Endothelial cell of umbilical vein (primary cell): ENCODE results near the gene METTL24. TPM values are rescaled to one million over a fixed set of nuclear protein-coding genes. Genes with fewer than 3 reads are reported as not detected.

ENCODE experiments used
- BruUV-seq: library from RNA; stranded (reverse); fragments of 400-500 nt; replicated peaks from 2 replicates; lab custom pipeline; 2021; lab: Mats Ljungman, UMichigan
- CTCF ChIA-PET: fragments of 300-600, 350-600 bp; sonication (Branson Sonifier 250); formaldehyde crosslinking; loops from one replicate; lab custom pipeline; 2021; ENCODE audit warnings: antibody characterized with exemption, inconsistent platforms; lab: Charles Lee
- POLR2A ChIA-PET: fragments of 300-600, 350-600 bp; sonication (Branson Sonifier 250); formaldehyde crosslinking; loops from one replicate; lab custom pipeline; 2021; ENCODE audit warnings: antibody characterized with exemption, inconsistent platforms; lab: Charles Lee
- DNase-seq: peaks from one replicate; pipeline ENCODE4 v3.0.0-alpha.2; 2011; ENCODE audit warnings: low read depth, low spot score
- FAIRE-seq: peaks from 2 replicates; lab custom pipeline; 2011; peaks lifted over from hg19 to GRCh38; lab: Jason Lieb, UNC
- H2AFZ ChIP-seq: 2 replicates; pipeline ENCODE4 v1.6.0; 2012; ENCODE audit warnings: low read depth, low read length, control low read depth, inconsistent platforms
- H3K27ac ChIP-seq: 2 replicates; pipeline ENCODE4 v1.5.1; 2011; ENCODE audit warnings: low read depth, mild to moderate bottlenecking, control low read depth, low read length, moderate library complexity; ENCODE audit not compliant: insufficient read depth
- H3K27me3 ChIP-seq, 2 experiments: 2 replicates each; pipeline versions ENCODE4 v1.6.0 to v1.6.1; 2011; ENCODE audit warnings: low read length in 2 of 2, mixed read lengths in 1 of 2; ENCODE audit not compliant: control insufficient read depth in 2 of 2, insufficient read depth in 2 of 2
- H3K36me3 ChIP-seq, 2 experiments: 2 replicates in 1 of 2; 3 replicates in 1 of 2; pipeline ENCODE4 v1.5.1; 2011; ENCODE audit warnings: low read length in 2 of 2, mild to moderate bottlenecking in 1 of 2, moderate library complexity in 1 of 2; ENCODE audit not compliant: control insufficient read depth in 2 of 2, insufficient read depth in 2 of 2; ENCODE audit errors: extremely low read depth in 1 of 2
- H3K4me1 ChIP-seq: 3 replicates; pipeline ENCODE4 v1.5.1; 2011; ENCODE audit warnings: mild to moderate bottlenecking, low read length; ENCODE audit not compliant: control insufficient read depth, insufficient read depth; ENCODE audit errors: extremely low read depth
- H3K4me2 ChIP-seq: 2 replicates; pipeline ENCODE4 v1.6.1; 2011; ENCODE audit warnings: low read length, control low read depth, mixed read lengths; ENCODE audit not compliant: insufficient read depth
- H3K4me3 ChIP-seq, 3 experiments: fragments of 200-600 bp in 1 of 3; sonication (generic), shearing (Covaris generic) in 1 of 3; replicated peaks in 1 of 3; 2 replicates each; pipeline ENCODE4 v1.5.1; 2011 to 2016; ENCODE audit warnings: control low read depth in 3 of 3, low read length in 3 of 3, mild to moderate bottlenecking in 2 of 3, inconsistent platforms in 1 of 3, low read depth in 1 of 3, moderate library complexity in 1 of 3; ENCODE audit not compliant: insufficient read depth in 1 of 3
- H3K79me2 ChIP-seq: 2 replicates; pipeline ENCODE4 v1.6.0; 2012; ENCODE audit warnings: low read length, inconsistent platforms; ENCODE audit not compliant: control insufficient read depth, insufficient read depth
- H3K9ac ChIP-seq: replicated peaks from 2 replicates; pipeline ENCODE3; 2011; ENCODE audit warnings: low read length, control low read depth; ENCODE audit not compliant: insufficient read depth; ENCODE audit errors: extremely low read depth
- H3K9me1 ChIP-seq: replicated peaks from 3 replicates; pipeline ENCODE4 v1.6.0; 2011; ENCODE audit warnings: mild to moderate bottlenecking, low read length; ENCODE audit not compliant: control insufficient read depth, insufficient read depth; ENCODE audit errors: extremely low read depth
- H3K9me3 ChIP-seq: replicated peaks from 2 replicates; pipeline ENCODE4 v1.5.1; 2012; ENCODE audit warnings: low read length, inconsistent platforms; ENCODE audit not compliant: control insufficient read depth, insufficient read depth
- H4K20me1 ChIP-seq: replicated peaks from 2 replicates; pipeline ENCODE3; 2011; ENCODE audit warnings: mild to moderate bottlenecking, low read length; ENCODE audit not compliant: control insufficient read depth, insufficient read depth; ENCODE audit errors: extremely low read depth
- EZH2 ChIP-seq: IDR thresholded peaks from 2 replicates; pipeline ENCODE4 v1.6.1; 2012; ENCODE audit warnings: borderline replicate concordance, low read depth, mild to moderate bottlenecking, moderate library complexity, low read length, inconsistent platforms; ENCODE audit not compliant: severe bottlenecking
- FOS ChIP-seq: IDR thresholded peaks from 2 replicates; pipeline ENCODE4 v1.6.1; 2011; ENCODE audit warnings: mild to moderate bottlenecking, low read length, moderate library complexity, borderline replicate concordance; ENCODE audit not compliant: insufficient read depth
- GATA2 ChIP-seq: IDR thresholded peaks from 2 replicates; pipeline ENCODE4 v1.7.0; 2011; ENCODE audit warnings: low read depth, mild to moderate bottlenecking, moderate library complexity, mixed read lengths, low read length; ENCODE audit not compliant: insufficient read length, insufficient read depth
- JUN ChIP-seq: IDR thresholded peaks from 2 replicates; pipeline ENCODE4 v1.6.1; 2011; ENCODE audit warnings: borderline replicate concordance, low read depth; ENCODE audit not compliant: insufficient read length, insufficient read depth
- MAX ChIP-seq: IDR thresholded peaks from 2 replicates; pipeline ENCODE4 v1.6.1; 2011; ENCODE audit not compliant: insufficient read depth, insufficient read length
- MYC ChIP-seq: IDR thresholded peaks from one replicate; pipeline ENCODE4 v1.6.1; 2011; ENCODE audit warnings: mild to moderate bottlenecking, low read depth, low read length
- POLR2A ChIP-seq: IDR thresholded peaks from 2 replicates; pipeline ENCODE4 v1.6.1; 2012; ENCODE audit warnings: low read depth, mild to moderate bottlenecking, control low read depth, low read length
- POLR2AphosphoS5 ChIP-seq: IDR thresholded peaks from 2 replicates; pipeline ENCODE4 v1.6.1; 2012; ENCODE audit warnings: low read depth, mild to moderate bottlenecking, control low read depth, low read length, moderate library complexity; ENCODE audit not compliant: insufficient read depth
- dilution Hi-C: fragments of 300-500 bp; cut with MboI; formaldehyde crosslinking; loops from one replicate; pipeline ENCODE4 v1.15.0; 2019; ENCODE audit warnings: low sequenced_read_pairs; ENCODE audit not compliant: extremely low pct_ligation_motif_present
- intact Hi-C: fragments of 100-400 bp; cut with micrococcal nuclease; formaldehyde crosslinking; loops from one replicate; pipeline ENCODE4 v1.10.0; 2022
- polyA plus RNA-seq, 4 experiments: library from polyadenylated mRNA; depleted of rRNA in 3 of 4; stranded (reverse) in 3 of 4; unstranded in 1 of 4; fragments of >200 nt; gene quantifications; 2 replicates each; pipeline versions ENCODE4 v1.2.1 to v1.2.3, GENCODE V29; 2011 to 2012; ENCODE audit warnings: missing spikeins in 1 of 4
- total RNA-seq: library from RNA; stranded (reverse); gene quantifications from 2 replicates; pipeline ENCODE4 v1.2.3, GENCODE V29; 2021
- TF ChIP-seq, protein P1 (sequence below), 2 donors: IDR thresholded peaks; 1 replicate in 1 of 2; 2 replicates in 1 of 2; pipeline ENCODE4 v1.5.1; 2011; ENCODE audit warnings: low read length in 2 of 2, mild to moderate bottlenecking in 2 of 2, moderate library complexity in 2 of 2, control low read depth in 1 of 2, inconsistent platforms in 1 of 2, low read depth in 1 of 2; ENCODE audit not compliant: insufficient read depth in 1 of 2; ENCODE audit errors: extremely low read depth in 1 of 2

METTL24 gene
- total and polyA plus RNA-seq, 2 donors (not counting 3 experiments of a cell fraction or from before 2014, with no cell fraction given): not detected

- Histone ChIP-seq H3K36me3 (no peaks in the 10 kb centered on the region), H3K27me3 (peaks cover 0 to 1% of the 10 kb centered on the region in 2 experiments), H3K79me2 (no peaks in the 10 kb centered on the region), H2AFZ (no peak overlapping the region), H4K20me1 (no peaks in the 10 kb centered on the region), H3K9me1 (no peaks in the 10 kb centered on the region), H3K27ac (no peak overlapping the region), H3K4me3 (no peak overlapping the region), H3K4me1 (no peaks in the 10 kb centered on the region), H3K4me2 (no peak overlapping the region), H3K9me3 (no peaks in the 10 kb centered on the region), H3K9ac (no peak overlapping the region)
- ChIA-PET POLR2A (no interaction called here), CTCF (no interaction called here)
- no TSS peak for BruUV-seq
- FAIRE-seq: no peak
- dilution Hi-C loops (no loop called here), intact Hi-C loops (no loop called here)
- DNase-seq: no peak
- TF ChIP-seq, protein P1, sequence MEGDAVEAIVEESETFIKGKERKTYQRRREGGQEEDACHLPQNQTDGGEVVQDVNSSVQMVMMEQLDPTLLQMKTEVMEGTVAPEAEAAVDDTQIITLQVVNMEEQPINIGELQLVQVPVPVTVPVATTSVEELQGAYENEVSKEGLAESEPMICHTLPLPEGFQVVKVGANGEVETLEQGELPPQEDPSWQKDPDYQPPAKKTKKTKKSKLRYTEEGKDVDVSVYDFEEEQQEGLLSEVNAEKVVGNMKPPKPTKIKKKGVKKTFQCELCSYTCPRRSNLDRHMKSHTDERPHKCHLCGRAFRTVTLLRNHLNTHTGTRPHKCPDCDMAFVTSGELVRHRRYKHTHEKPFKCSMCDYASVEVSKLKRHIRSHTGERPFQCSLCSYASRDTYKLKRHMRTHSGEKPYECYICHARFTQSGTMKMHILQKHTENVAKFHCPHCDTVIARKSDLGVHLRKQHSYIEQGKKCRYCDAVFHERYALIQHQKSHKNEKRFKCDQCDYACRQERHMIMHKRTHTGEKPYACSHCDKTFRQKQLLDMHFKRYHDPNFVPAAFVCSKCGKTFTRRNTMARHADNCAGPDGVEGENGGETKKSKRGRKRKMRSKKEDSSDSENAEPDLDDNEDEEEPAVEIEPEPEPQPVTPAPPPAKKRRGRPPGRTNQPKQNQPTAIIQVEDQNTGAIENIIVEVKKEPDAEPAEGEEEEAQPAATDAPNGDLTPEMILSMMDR (IDR thresholded peaks at IDR 0.05; ENCODE audit: extremely low read depth in 1 of 2, insufficient read depth in 1 of 2, low read depth in 1 of 2, low read length in 2 of 2): no peak
- TF ChIP-seq GATA2 (no peak), JUN (no peak), POLR2AphosphoS5 (no peak), MYC (no peak), EZH2 (no peak), MAX (no peak), POLR2A (no peak), FOS (no peak)
Measured at GRCh38 chr6:110266996-110267395, 91.2 kb downstream of the METTL24 start.
